A549 (cell line): ENCODE data around the gene PRKAR1B. TPM values are rescaled to one million over a fixed set of nuclear protein-coding genes. Genes with fewer than 3 reads are reported as not detected.

Source experiments
- ATAC-seq, 2 experiments: fragments of 200-7000 bp in 1 of 2; fragments of >200 bp in 1 of 2; cut with Nextera tagmentation in 1 of 2; cut with Tn5 transposase in 1 of 2; 3 replicates each; pipeline versions ENCODE4 v1.8.0 to v1.9.1; 2018 to 2020; ENCODE audit warnings: mild to moderate bottlenecking in 1 of 2, moderate library complexity in 1 of 2
- CTCF ChIA-PET: fragments of 300-600 bp; sonication (Branson Sonifier 250); formaldehyde crosslinking; extraction: SDS; loops from one replicate; lab custom pipeline; 2021; ENCODE audit warnings: antibody characterized with exemption, inconsistent platforms; lab: Yijun Ruan, JAX
- POLR2A ChIA-PET: fragments of 350-600 bp; formaldehyde crosslinking; extraction: SDS; loops from one replicate; lab custom pipeline; 2021; ENCODE audit warnings: antibody characterized with exemption, inconsistent platforms; lab: Yijun Ruan, JAX
- DNase-seq, 2 experiments: peaks; one replicate each; pipeline versions ENCODE4 v3.0.0 to v3.0.0-alpha.2; 2011 to 2016; ENCODE audit warnings: low read depth in 1 of 2, low spot score in 1 of 2
- FAIRE-seq: peaks from 2 replicates; lab custom pipeline; 2011; peaks lifted over from hg19 to GRCh38; lab: Jason Lieb, UNC
- H3K27ac ChIP-seq, 2 experiments: fragments of >200 bp; sonication (Bioruptor Twin); formaldehyde crosslinking; 3 replicates each; pipeline ENCODE4 v1.5.1; 2016 to 2017
- H3K4me1 ChIP-seq: fragments of >200 bp; sonication (Bioruptor Twin); formaldehyde crosslinking; 3 replicates; pipeline ENCODE4 v1.6.1; 2016
- H3K4me2 ChIP-seq: fragments of >200 bp; sonication (Bioruptor Twin); formaldehyde crosslinking; 3 replicates; pipeline ENCODE4 v1.6.1; 2016
- H3K4me3 ChIP-seq: fragments of >200 bp; sonication (Bioruptor Twin); formaldehyde crosslinking; 3 replicates; pipeline ENCODE4 v1.5.1; 2016
- H3K9me3 ChIP-seq: fragments of >200 bp; sonication (Bioruptor Twin); formaldehyde crosslinking; 3 replicates; pipeline ENCODE4 v1.6.1; 2016
- CHD2 ChIP-seq: fragments of 150-350 bp; IDR thresholded peaks from 2 replicates; pipeline ENCODE4 v1.6.1; 2014; ENCODE audit warnings: low read length; ENCODE audit not compliant: partially characterized antibody
- CHD4 ChIP-seq: fragments of 200-600 bp; sonication (generic); IDR thresholded peaks from 2 replicates; pipeline ENCODE4 v1.6.1; 2016; ENCODE audit warnings: antibody characterized with exemption, mild to moderate bottlenecking, borderline replicate concordance
- EHMT2 ChIP-seq: fragments of 200-600 bp; sonication (generic); IDR thresholded peaks from 2 replicates; pipeline ENCODE4 v1.6.1; 2016; ENCODE audit warnings: antibody characterized with exemption, low read depth, mild to moderate bottlenecking, moderate library complexity
- FOSB ChIP-seq: fragments of 250-450 bp; sonication (Bioruptor Pico); IDR thresholded peaks from 2 replicates; pipeline ENCODE4 v1.5.0; 2020; ENCODE audit warnings: mild to moderate bottlenecking, moderate library complexity
- KDM5A ChIP-seq: fragments of 200-600 bp; sonication (generic); IDR thresholded peaks from 2 replicates; pipeline ENCODE4 v1.6.1; 2016; ENCODE audit warnings: antibody characterized with exemption, mild to moderate bottlenecking
- NFE2L2 ChIP-seq: fragments of 150-350 bp; conservative IDR thresholded peaks from 2 replicates; pipeline ENCODE4 v1.6.1; 2014; ENCODE audit warnings: low read length
- PBX3 ChIP-seq: IDR thresholded peaks from 2 replicates; pipeline ENCODE4 v1.6.1; 2012
- POLR2AphosphoS2 ChIP-seq: conservative IDR thresholded peaks from 2 replicates; pipeline ENCODE4 v1.6.1; 2012; ENCODE audit warnings: low read length, improper control_type of control experiment, inconsistent platforms
- RFX5 ChIP-seq: fragments of 450-650 bp; IDR thresholded peaks from 2 replicates; pipeline ENCODE4 v1.7.1; 2014; ENCODE audit warnings: antibody characterized with exemption, mild to moderate bottlenecking, moderate library complexity
- ZFP36 ChIP-seq: fragments of 450-650 bp; IDR thresholded peaks from 2 replicates; pipeline ENCODE4 v1.6.1; 2014; ENCODE audit warnings: borderline replicate concordance; ENCODE audit not compliant: partially characterized antibody
- WGBS: methylation state at CpG from one replicate; pipeline ENCODE4 v1.1.6; 2017; ENCODE audit errors: missing lambda C conversion rate; 5-methylcytosine and 5-hydroxymethylcytosine counted together
- polyA plus RNA-seq, 4 experiments: library from polyadenylated mRNA; depleted of rRNA in 3 of 4; stranded (reverse); fragments of >200 nt; fragmentation: RNase III in 1 of 4; extraction: RNeasy Plus Mini Kit Qiagen cat#74134 plus additional on column Dnase treatment in 1 of 4; gene quantifications; 2 replicates in 3 of 4; 3 replicates in 1 of 4; pipeline ENCODE4 v1.2.3, GENCODE V29; 2011 to 2017
- TF ChIP-seq, protein P1 (sequence below): fragments of 200-600 bp; sonication (generic); IDR thresholded peaks from 2 replicates; pipeline ENCODE4 v1.6.1; 2016; ENCODE audit warnings: antibody characterized with exemption, mild to moderate bottlenecking, moderate library complexity
- TF ChIP-seq, protein P2 (sequence below): fragments of >200 bp; sonication (Bioruptor Twin); formaldehyde crosslinking; IDR thresholded peaks from 3 replicates; pipeline ENCODE4 v1.6.1; 2016

The PRKAR1B gene
- polyA plus RNA-seq, 2 of the 4 experiments (the other 2 are of a cell fraction) = 10.1 to 33.7 TPM

- no peak for FAIRE-seq
- ChIA-PET POLR2A (no interaction called here), CTCF (interaction anchor here (1.1 to 8.5 kb wide), 3 partner anchors 9 to 211 kb away, joined by 3 to 35 read pairs (median 9); partner anchors contain the start of gene PDGFA)
- TF ChIP-seq CHD2 (no peak), EHMT2 (no peak), PBX3 (no peak)
- WGBS = 90% methylated on average over 8 of the region's 8 CpGs
- peaks cover 17% of the 10 kb centered on the region for H3K4me1 ChIP-seq
- peak overlapping the region in 1 of 2 experiments; percentile 2; a peak in 1 of 6 replicates for H3K27ac ChIP-seq
- no peak for ATAC-seq
- no peak overlapping the region for H3K4me3 ChIP-seq
- no peaks in the 10 kb centered on the region for H3K9me3 ChIP-seq
- no peak for DNase-seq
- no peak overlapping the region for H3K4me2 ChIP-seq
Measured at GRCh38 chr7:534075-534474, 193.0 kb downstream of the PRKAR1B start.

DNA sequence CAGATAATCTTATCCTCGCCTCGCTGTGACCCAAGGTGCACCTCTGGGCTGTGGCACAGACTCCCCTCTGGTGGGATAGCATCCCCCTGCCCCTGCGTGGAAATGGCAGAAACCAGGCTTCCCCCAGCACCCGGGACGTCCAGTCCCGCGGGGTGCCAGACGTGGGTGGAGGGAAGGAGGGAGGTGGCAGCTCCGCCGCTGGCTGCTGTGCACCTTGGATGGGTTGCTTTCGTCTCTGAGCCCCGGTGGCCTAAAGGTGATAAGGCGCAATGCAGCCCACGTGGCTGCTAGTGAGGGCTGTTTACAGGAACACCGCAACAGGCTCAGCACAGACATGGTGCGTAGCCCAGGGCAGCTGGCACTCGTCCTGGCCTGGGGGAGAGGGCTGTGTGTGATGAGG lies 193.8 kb downstream of the PRKAR1B start:
- 85% methylated on average over 12 of the region's 17 CpGs for WGBS

DNA sequence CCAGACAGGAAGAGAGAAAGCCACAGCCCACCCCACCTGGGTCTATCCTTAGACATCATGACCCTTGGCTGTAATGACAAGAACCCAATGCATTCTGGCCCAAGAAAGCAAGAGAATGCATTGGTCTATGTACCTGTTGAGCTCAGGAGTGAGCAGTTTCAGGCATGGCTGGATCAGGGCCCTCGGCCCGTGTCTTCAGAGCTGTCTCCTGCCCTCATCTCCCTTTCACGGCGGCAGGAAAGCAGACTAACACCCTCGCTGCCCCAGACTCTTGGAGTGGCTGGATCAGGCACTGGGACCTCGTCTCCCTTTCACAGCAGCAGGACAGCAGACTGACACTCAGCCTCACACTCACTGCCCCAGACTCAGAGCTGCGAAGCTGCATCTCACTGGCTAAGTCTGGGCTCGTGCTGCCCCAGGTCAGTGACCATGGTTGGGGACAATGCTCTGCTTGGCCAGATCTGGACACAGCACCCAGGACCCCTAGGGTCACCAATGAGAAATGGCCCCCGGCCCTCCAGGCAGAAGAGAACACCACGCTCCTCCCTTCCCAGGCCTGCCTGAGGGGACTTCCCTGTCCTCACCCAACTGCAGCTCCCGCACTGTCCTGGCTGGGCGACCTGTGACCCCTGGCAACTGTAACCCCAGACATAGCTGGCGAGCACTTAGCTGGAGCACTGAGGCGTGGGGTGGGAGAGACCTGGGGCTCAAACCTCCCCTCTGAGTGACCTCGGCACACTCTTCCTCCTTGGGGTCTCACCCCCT lies 194.5 kb downstream of the PRKAR1B start:
- TF ChIP-seq NFE2L2 (no peak), RFX5 (no peak), CHD4 (no peak), POLR2AphosphoS2 (no peak), KDM5A (no peak), FOSB (CRISPR knock-in tag) (no peak)
- TF ChIP-seq, protein P1, sequence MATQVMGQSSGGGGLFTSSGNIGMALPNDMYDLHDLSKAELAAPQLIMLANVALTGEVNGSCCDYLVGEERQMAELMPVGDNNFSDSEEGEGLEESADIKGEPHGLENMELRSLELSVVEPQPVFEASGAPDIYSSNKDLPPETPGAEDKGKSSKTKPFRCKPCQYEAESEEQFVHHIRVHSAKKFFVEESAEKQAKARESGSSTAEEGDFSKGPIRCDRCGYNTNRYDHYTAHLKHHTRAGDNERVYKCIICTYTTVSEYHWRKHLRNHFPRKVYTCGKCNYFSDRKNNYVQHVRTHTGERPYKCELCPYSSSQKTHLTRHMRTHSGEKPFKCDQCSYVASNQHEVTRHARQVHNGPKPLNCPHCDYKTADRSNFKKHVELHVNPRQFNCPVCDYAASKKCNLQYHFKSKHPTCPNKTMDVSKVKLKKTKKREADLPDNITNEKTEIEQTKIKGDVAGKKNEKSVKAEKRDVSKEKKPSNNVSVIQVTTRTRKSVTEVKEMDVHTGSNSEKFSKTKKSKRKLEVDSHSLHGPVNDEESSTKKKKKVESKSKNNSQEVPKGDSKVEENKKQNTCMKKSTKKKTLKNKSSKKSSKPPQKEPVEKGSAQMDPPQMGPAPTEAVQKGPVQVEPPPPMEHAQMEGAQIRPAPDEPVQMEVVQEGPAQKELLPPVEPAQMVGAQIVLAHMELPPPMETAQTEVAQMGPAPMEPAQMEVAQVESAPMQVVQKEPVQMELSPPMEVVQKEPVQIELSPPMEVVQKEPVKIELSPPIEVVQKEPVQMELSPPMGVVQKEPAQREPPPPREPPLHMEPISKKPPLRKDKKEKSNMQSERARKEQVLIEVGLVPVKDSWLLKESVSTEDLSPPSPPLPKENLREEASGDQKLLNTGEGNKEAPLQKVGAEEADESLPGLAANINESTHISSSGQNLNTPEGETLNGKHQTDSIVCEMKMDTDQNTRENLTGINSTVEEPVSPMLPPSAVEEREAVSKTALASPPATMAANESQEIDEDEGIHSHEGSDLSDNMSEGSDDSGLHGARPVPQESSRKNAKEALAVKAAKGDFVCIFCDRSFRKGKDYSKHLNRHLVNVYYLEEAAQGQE = no peak
- TF ChIP-seq, protein P2, sequence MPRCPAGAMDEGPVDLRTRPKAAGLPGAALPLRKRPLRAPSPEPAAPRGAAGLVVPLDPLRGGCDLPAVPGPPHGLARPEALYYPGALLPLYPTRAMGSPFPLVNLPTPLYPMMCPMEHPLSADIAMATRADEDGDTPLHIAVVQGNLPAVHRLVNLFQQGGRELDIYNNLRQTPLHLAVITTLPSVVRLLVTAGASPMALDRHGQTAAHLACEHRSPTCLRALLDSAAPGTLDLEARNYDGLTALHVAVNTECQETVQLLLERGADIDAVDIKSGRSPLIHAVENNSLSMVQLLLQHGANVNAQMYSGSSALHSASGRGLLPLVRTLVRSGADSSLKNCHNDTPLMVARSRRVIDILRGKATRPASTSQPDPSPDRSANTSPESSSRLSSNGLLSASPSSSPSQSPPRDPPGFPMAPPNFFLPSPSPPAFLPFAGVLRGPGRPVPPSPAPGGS = no peak
- Histone ChIP-seq H3K4me1 (peaks cover 3% of the 10 kb centered on the region), H3K4me3 (no peak overlapping the region), H3K27ac (peak overlapping the region in 1 of 2 experiments; percentile 2; a peak in 1 of 6 replicates), H3K4me2 (no peak overlapping the region), H3K9me3 (0 out of 3 replicates have a peak, but pooled peaks cover under 1% of the 10 kb centered on the region)
- POLR2A ChIA-PET = no interaction called here
- FAIRE-seq (no peak), ATAC-seq (peak; percentile 44 to 49; a peak in 5 of 6 replicates), DNase-seq (no peak)
- CTCF ChIA-PET = interaction anchor here (1.1 to 8.5 kb wide), 4 partner anchors 11 to 210 kb away, joined by 3 to 35 read pairs (median 4); partner anchors contain the start of gene PDGFA
- 88% methylated on average over 8 of the region's 15 CpGs for WGBS

More for the DNA sequence above, 193.8 kb downstream of the PRKAR1B start:
- Histone ChIP-seq H3K4me1 (peaks cover 9% of the 10 kb centered on the region), H3K4me2 (no peak overlapping the region), H3K9me3 (no peaks in the 10 kb centered on the region), H3K27ac (peak overlapping the region in 1 of 2 experiments; percentile 2; a peak in 2 of 6 replicates), H3K4me3 (no peak overlapping the region)
- TF ChIP-seq ZFP36 = peak; percentile 22
- TF ChIP-seq, protein P1 = no peak
- ChIA-PET CTCF (interaction anchor here (1.1 to 8.5 kb wide), 4 partner anchors 10 to 211 kb away, joined by 3 to 35 read pairs (median 4); partner anchors contain the start of gene PDGFA), POLR2A (no interaction called here)
- FAIRE-seq (no peak), ATAC-seq (no peak), DNase-seq (no peak)
